ENCODE results near the gene ULK4. TPM values are rescaled to one million over a fixed set of nuclear protein-coding genes. Genes with fewer than 3 reads are reported as not detected.

Gene ULK4
- polyA plus RNA-seq, 1 donor from 2014 or later = 7.2 TPM

- H4K20me1 ChIP-seq (ENCODE audit: insufficient read depth) = no peaks in the 10 kb centered on the region
- H3K9me2 ChIP-seq (ENCODE audit: insufficient read depth, low read length) = no peaks in the 10 kb centered on the region
- no peak overlapping the region for H3K4me2 ChIP-seq (ENCODE audit: low read length)
- peaks cover 25% of the 10 kb centered on the region for H3K36me3 ChIP-seq (ENCODE audit: insufficient read depth, low read length)
- H2AFZ ChIP-seq (ENCODE audit: low read depth, low read length) = no peak overlapping the region
- H3K9me3 ChIP-seq (ENCODE audit: low read length) = no peaks in the 10 kb centered on the region
- no peak overlapping the region for H3K4me3 ChIP-seq (ENCODE audit: low read length)
- no peaks in the 10 kb centered on the region for H3F3A ChIP-seq (ENCODE audit: insufficient read depth, low read length, poor library complexity, severe bottlenecking)
- H3K27ac ChIP-seq (ENCODE audit: low read length) = no peak overlapping the region
- no peaks in the 10 kb centered on the region for H3K27me3 ChIP-seq (ENCODE audit: insufficient read depth, low read depth, low read length)
- H3K79me2 ChIP-seq (replicated peaks; ENCODE audit: insufficient read depth, low read length) = peaks cover 58% of the 10 kb centered on the region
- no peak overlapping the region for H3K9ac ChIP-seq (ENCODE audit: low read length)
- TF ChIP-seq SMC3 (conservative IDR thresholded peaks at IDR 0.05; ENCODE audit: poor library complexity) = no peak
- no peak for TF ChIP-seq EP300 (conservative IDR thresholded peaks at IDR 0.05; ENCODE audit: poor library complexity, severe bottlenecking)
- TF ChIP-seq CTCF (IDR thresholded peaks at IDR 0.05; ENCODE audit: poor library complexity, severe bottlenecking) = no peak
- TF ChIP-seq TAF1 (IDR thresholded peaks at IDR 0.05; ENCODE audit: low read depth) = no peak
- TF ChIP-seq EZH2 (IDR thresholded peaks at IDR 0.05; ENCODE audit: borderline replicate concordance, insufficient read depth, low read length, poor library complexity, severe bottlenecking) = no peak
- TF ChIP-seq RAD21 (conservative IDR thresholded peaks at IDR 0.05) = no peak
- TF ChIP-seq MXI1 (conservative IDR thresholded peaks at IDR 0.05; ENCODE audit: poor library complexity, severe bottlenecking) = no peak
Observed at GRCh38 chr3:41224120-41224806, 737.6 kb downstream of the ULK4 start.

GRCh38 chr3:41223691-41224090, 738.2 kb downstream of the ULK4 start:
- Histone ChIP-seq H3K9me2 (ENCODE audit: insufficient read depth, low read length) (no peaks in the 10 kb centered on the region), H3K27ac (ENCODE audit: low read length) (no peak overlapping the region), H3K27me3 (ENCODE audit: insufficient read depth, low read depth, low read length) (no peaks in the 10 kb centered on the region), H3K9me3 (ENCODE audit: low read length) (no peaks in the 10 kb centered on the region), H4K20me1 (ENCODE audit: insufficient read depth) (no peaks in the 10 kb centered on the region), H3K4me2 (ENCODE audit: low read length) (no peak overlapping the region), H2AFZ (ENCODE audit: low read depth, low read length) (no peak overlapping the region), H3K4me3 (ENCODE audit: low read length) (no peak overlapping the region), H3K79me2 (replicated peaks; ENCODE audit: insufficient read depth, low read length) (peaks cover 60% of the 10 kb centered on the region), H3F3A (ENCODE audit: insufficient read depth, low read length, poor library complexity, severe bottlenecking) (no peaks in the 10 kb centered on the region), H3K36me3 (ENCODE audit: insufficient read depth, low read length) (peaks cover 25% of the 10 kb centered on the region), H3K9ac (ENCODE audit: low read length) (no peak overlapping the region)
- TF ChIP-seq MXI1 (conservative IDR thresholded peaks at IDR 0.05; ENCODE audit: poor library complexity, severe bottlenecking) = no peak
- no peak for TF ChIP-seq EP300 (conservative IDR thresholded peaks at IDR 0.05; ENCODE audit: poor library complexity, severe bottlenecking)
- TF ChIP-seq RAD21 (conservative IDR thresholded peaks at IDR 0.05) = no peak
- no peak for TF ChIP-seq TAF1 (IDR thresholded peaks at IDR 0.05; ENCODE audit: low read depth)
- no peak for TF ChIP-seq EZH2 (IDR thresholded peaks at IDR 0.05; ENCODE audit: borderline replicate concordance, insufficient read depth, low read length, poor library complexity, severe bottlenecking)
- TF ChIP-seq REST (IDR thresholded peaks at IDR 0.05; ENCODE audit: borderline replicate concordance) = no peak
- TF ChIP-seq POLR2AphosphoS5 (IDR thresholded peaks at IDR 0.05) = no peak
- TF ChIP-seq SMC3 (conservative IDR thresholded peaks at IDR 0.05; ENCODE audit: poor library complexity) = no peak
- TF ChIP-seq CTCF (IDR thresholded peaks at IDR 0.05; ENCODE audit: poor library complexity, severe bottlenecking) = no peak

Data from neural cell (in vitro differentiated cells).